Loucy (cell line): Measurements from ENCODE around the gene CGREF1.

ENCODE experiments used
- H2AFZ ChIP-seq: fragments of 200-600 bp; sonication (generic); 2 replicates; pipeline ENCODE4 v1.6.0; 2016; ENCODE audit warnings: antibody characterized with exemption, mild to moderate bottlenecking, low read length, moderate library complexity
- H3F3A ChIP-seq: fragments of 200-600 bp; 2 replicates; pipeline ENCODE4 v1.6.0; 2016; ENCODE audit warnings: antibody characterized with exemption, low read depth, mild to moderate bottlenecking
- H3K27me3 ChIP-seq: fragments of 200-600 bp; sonication (generic); 2 replicates; pipeline ENCODE4 v1.6.1; 2014; ENCODE audit warnings: low read length, mild to moderate bottlenecking; ENCODE audit not compliant: insufficient read depth, poor library complexity, severe bottlenecking
- H3K36me3 ChIP-seq: fragments of 200-600 bp; sonication (generic); 2 replicates; pipeline ENCODE4 v1.6.1; 2016; ENCODE audit warnings: low read length; ENCODE audit not compliant: insufficient read depth
- H3K4me1 ChIP-seq: fragments of 200-600 bp; sonication (generic); 2 replicates; pipeline ENCODE4 v1.5.1; 2014; ENCODE audit warnings: low read length, mild to moderate bottlenecking; ENCODE audit not compliant: insufficient read depth, poor library complexity, severe bottlenecking
- H3K4me2 ChIP-seq: fragments of 200-600 bp; sonication (generic); 2 replicates; pipeline ENCODE4 v1.6.0; 2014; ENCODE audit warnings: antibody characterized with exemption, low read length, low read depth, mild to moderate bottlenecking; ENCODE audit not compliant: poor library complexity, severe bottlenecking
- H3K4me3 ChIP-seq: fragments of 200-600 bp; sonication (generic); 2 replicates; pipeline ENCODE4 v1.5.1; 2014; ENCODE audit warnings: low read length, mild to moderate bottlenecking, mixed read lengths; ENCODE audit not compliant: poor library complexity, severe bottlenecking
- H3K79me2 ChIP-seq: fragments of 200-600 bp; sonication (generic); 2 replicates; pipeline ENCODE4 v1.6.1; 2014; ENCODE audit warnings: low read length; ENCODE audit not compliant: insufficient read depth
- H3K9ac ChIP-seq: fragments of 200-600 bp; sonication (generic); 2 replicates; pipeline ENCODE4 v1.6.0; 2014; ENCODE audit warnings: mild to moderate bottlenecking, low read depth, low read length, moderate library complexity; ENCODE audit not compliant: poor library complexity, severe bottlenecking
- H3K9me2 ChIP-seq: fragments of 200-600 bp; sonication (generic); replicated peaks from 2 replicates; pipeline ENCODE4 v1.6.1; 2016; ENCODE audit warnings: low read depth, low read length, mixed read lengths
- H3K9me3 ChIP-seq: fragments of 200-600 bp; sonication (generic); 2 replicates; pipeline ENCODE4 v1.6.1; 2014; ENCODE audit warnings: mild to moderate bottlenecking, antibody characterized with exemption, low read length, low read depth; ENCODE audit not compliant: insufficient read depth
- H4K20me1 ChIP-seq: fragments of 200-600 bp; sonication (generic); 2 replicates; pipeline ENCODE4 v1.6.0; 2014; ENCODE audit warnings: antibody characterized with exemption, low read length, mild to moderate bottlenecking; ENCODE audit not compliant: insufficient read depth, poor library complexity, severe bottlenecking
- CTCF ChIP-seq: fragments of 200-600 bp; sonication (generic); conservative IDR thresholded peaks from 2 replicates; pipeline ENCODE4 v1.5.1; 2014; ENCODE audit warnings: mild to moderate bottlenecking, antibody characterized with exemption, low read length
- EZH2phosphoT487 ChIP-seq: fragments of 200-600 bp; IDR thresholded peaks from 2 replicates; pipeline ENCODE4 v1.6.1; 2018; ENCODE audit warnings: antibody characterized with exemption, mild to moderate bottlenecking, moderate library complexity, borderline replicate concordance

CGREF1 gene

GRCh38 chr2:27143285-27143684, 24.4 kb upstream of the CGREF1 start:
- no peak overlapping the region for H2AFZ ChIP-seq
- no peaks in the 10 kb centered on the region for H4K20me1 ChIP-seq

DNA sequence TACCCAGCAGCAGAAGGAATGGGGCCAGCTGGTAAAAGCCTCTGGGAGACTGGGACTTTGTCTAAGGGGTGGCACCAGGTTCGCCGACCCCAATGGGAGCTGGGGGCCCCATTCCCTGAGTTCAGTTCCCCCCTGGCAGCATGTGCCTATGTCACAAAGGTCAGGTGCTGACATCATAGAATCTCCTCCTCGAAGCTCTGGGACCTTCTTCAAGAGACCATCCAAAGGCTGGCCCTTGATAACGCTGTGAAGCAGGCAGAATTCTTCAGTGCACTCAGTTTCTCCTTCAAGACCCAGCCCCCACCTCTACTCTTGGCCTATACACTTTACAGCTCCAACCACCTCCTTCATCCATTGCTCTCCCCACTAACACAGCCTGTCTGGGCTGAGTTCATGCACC, 20.4 kb upstream of the CGREF1 start, which contains the start of gene PRR30:
TSS of gene PRR30 (minus strand) at position 101 of the 400 bp plus-strand sequence. CDS start 1,081 bp downstream, outside the sequence.
- TF ChIP-seq CTCF: no peak
- TF ChIP-seq EZH2phosphoT487: no peak
- no peak within 1 kb of the TSS for H3K9ac ChIP-seq
- no peak within 1 kb of the TSS for H3K4me3 ChIP-seq
- no peaks in the 10 kb centered on the region for H3K9me3 ChIP-seq
- no peaks in the 10 kb centered on the region for H3K36me3 ChIP-seq
- no peak within 1 kb of the TSS for H3K4me2 ChIP-seq
- H3K4me1 ChIP-seq: peaks cover 5% of the 10 kb centered on the region
- H3K79me2 ChIP-seq: peaks cover under 1% of the 10 kb centered on the region
- no peaks in the 10 kb centered on the region for H4K20me1 ChIP-seq
- no peaks in the 10 kb centered on the region for H3F3A ChIP-seq
- H3K9me2 ChIP-seq: no peaks in the 10 kb centered on the region
- peaks cover 4% of the 10 kb centered on the region for H3K27me3 ChIP-seq
- H2AFZ ChIP-seq: no peak within 1 kb of the TSS

More at GRCh38 chr2:27143285-27143684, 24.4 kb upstream of the CGREF1 start:
- TF ChIP-seq EZH2phosphoT487 (no peak), CTCF (no peak)
- H3F3A ChIP-seq: no peaks in the 10 kb centered on the region
- no peak overlapping the region for H3K9ac ChIP-seq
- H3K9me2 ChIP-seq: no peaks in the 10 kb centered on the region
- H3K36me3 ChIP-seq: no peaks in the 10 kb centered on the region
- no peaks in the 10 kb centered on the region for H3K4me1 ChIP-seq
- no peaks in the 10 kb centered on the region for H3K9me3 ChIP-seq
- H3K79me2 ChIP-seq: no peaks in the 10 kb centered on the region
- H3K27me3 ChIP-seq: peaks cover 4% of the 10 kb centered on the region
- no peak overlapping the region for H3K4me3 ChIP-seq
- no peak overlapping the region for H3K4me2 ChIP-seq

GRCh38 chr2:27138111-27138510, 19.2 kb upstream of the CGREF1 start:
- H3F3A ChIP-seq: no peaks in the 10 kb centered on the region
- H3K4me1 ChIP-seq: peaks cover 13% of the 10 kb centered on the region
- no peak overlapping the region for H3K4me3 ChIP-seq
- peaks cover 13% of the 10 kb centered on the region for H3K79me2 ChIP-seq
- H4K20me1 ChIP-seq: peaks cover 5% of the 10 kb centered on the region
- H3K9me3 ChIP-seq: no peaks in the 10 kb centered on the region
- H2AFZ ChIP-seq: no peak overlapping the region
- H3K9ac ChIP-seq: no peak overlapping the region
- TF ChIP-seq CTCF: no peak
- no peak for TF ChIP-seq EZH2phosphoT487
- no peak overlapping the region for H3K4me2 ChIP-seq
- no peaks in the 10 kb centered on the region for H3K9me2 ChIP-seq
- H3K27me3 ChIP-seq: peaks cover 4% of the 10 kb centered on the region
- H3K36me3 ChIP-seq: no peaks in the 10 kb centered on the region
